SK-N-SH treated with all-trans-retinoic acid at 6 μM for 48 hours (cell line): ENCODE measurements around the gene EML5.

ENCODE experiments used
- CSDC2 ChIP-seq: fragments of 250-450 bp; sonication (Bioruptor Pico); IDR thresholded peaks from 2 replicates; pipeline ENCODE4 v1.5.0; 2020; ENCODE audit warnings: mild to moderate bottlenecking, moderate library complexity
- CSRNP3 ChIP-seq: fragments of 250-450 bp; sonication (Bioruptor Pico); IDR thresholded peaks from 2 replicates; pipeline ENCODE4 v1.5.1; 2021; ENCODE audit warnings: mild to moderate bottlenecking, moderate library complexity
- ESRRG ChIP-seq: fragments of 250-450 bp; sonication (Bioruptor Pico); IDR thresholded peaks from 2 replicates; pipeline ENCODE4 v1.6.1; 2021; ENCODE audit warnings: mild to moderate bottlenecking
- POU6F1 ChIP-seq: fragments of 250-450 bp; sonication (Bioruptor Pico); IDR thresholded peaks from 2 replicates; pipeline ENCODE4 v1.8.0; 2021; ENCODE audit warnings: low read depth, mild to moderate bottlenecking, moderate library complexity, borderline replicate concordance
- RARB ChIP-seq: fragments of 250-450 bp; sonication (Bioruptor Pico); IDR thresholded peaks from 2 replicates; pipeline ENCODE4 v1.8.0; 2021; ENCODE audit warnings: mild to moderate bottlenecking, moderate library complexity
- SNAI2 ChIP-seq: fragments of 250-450 bp; sonication (Bioruptor Pico); IDR thresholded peaks from 2 replicates; pipeline ENCODE4 v1.5.0; 2020; ENCODE audit warnings: mild to moderate bottlenecking, moderate library complexity
- TOX ChIP-seq: fragments of 250-450 bp; sonication (Bioruptor Pico); IDR thresholded peaks from 2 replicates; pipeline ENCODE4 v1.8.0; 2021; ENCODE audit warnings: mild to moderate bottlenecking, moderate library complexity, borderline replicate concordance
- ZFP3 ChIP-seq: fragments of 250-450 bp; sonication (Bioruptor Pico); IDR thresholded peaks from 2 replicates; pipeline ENCODE4 v1.5.0; 2020; ENCODE audit warnings: mild to moderate bottlenecking, moderate library complexity
- ZFP30 ChIP-seq: fragments of 450-650 bp; formaldehyde crosslinking; IDR thresholded peaks from 2 replicates; pipeline ENCODE4 v1.5.0; 2022; ENCODE audit warnings: mild to moderate bottlenecking, moderate library complexity
- ZNF565 ChIP-seq: fragments of 450-650 bp; formaldehyde crosslinking; conservative IDR thresholded peaks from 2 replicates; pipeline ENCODE4 v1.5.0; 2020; ENCODE audit warnings: low read depth, mild to moderate bottlenecking, moderate library complexity

GRCh38 chr14:88729159-88729558 is 63.6 kb downstream of the EML5 start:
- TF ChIP-seq ZFP3 (CRISPR knock-in tag) (no peak), RARB (CRISPR knock-in tag) (no peak), CSDC2 (CRISPR knock-in tag) (no peak), CSRNP3 (CRISPR knock-in tag) (no peak), ZFP30 (no peak), SNAI2 (CRISPR knock-in tag) (no peak), TOX (CRISPR knock-in tag) (no peak), ZNF565 (CRISPR knock-in tag) (no peak), POU6F1 (no peak), ESRRG (CRISPR knock-in tag) (no peak)
